GM21619 (cell line): ENCODE results near the gene ZBTB22.

Source experiments
- ATAC-seq: cut with Tn5 transposase; IDR thresholded peaks from one replicate; pipeline ENCODE4 v1.9.1; 2021; ENCODE audit not compliant: unreplicated experiment

ZBTB22 gene

GRCh38 chr6:33305052-33305451 is 12.5 kb downstream of the ZBTB22 start:
- no peak for ATAC-seq

GRCh38 chr6:33304216-33304615 is 13.3 kb downstream of the ZBTB22 start:
- no peak for ATAC-seq

GRCh38 chr6:33301877-33302276 is 15.7 kb downstream of the ZBTB22 start:
- ATAC-seq = no peak

- peak; percentile 62 for ATAC-seq
Measured at GRCh38 chr6:33299237-33299944, 18.2 kb downstream of the ZBTB22 start.

GRCh38 chr6:33298773-33299236 is 18.7 kb downstream of the ZBTB22 start, which contains the start of gene RGL2:
Gene RGL2 (minus strand): TSS chr6:33298942. CDS start chr6:33298610, 332 bp downstream.
- ATAC-seq = peak; percentile 34

GRCh38 chr6:33297956-33298772 is 19.4 kb downstream of the ZBTB22 start:
- ATAC-seq = no peak

- no peak for ATAC-seq
Measured at GRCh38 chr6:33297406-33297955, 20.1 kb downstream of the ZBTB22 start.

GRCh38 chr6:33296797-33297405 is 20.6 kb downstream of the ZBTB22 start:
- no peak for ATAC-seq

GRCh38 chr6:33295621-33296369 is 21.7 kb downstream of the ZBTB22 start:
- ATAC-seq = no peak

GRCh38 chr6:33294086-33294823 is 23.3 kb downstream of the ZBTB22 start:
- no peak for ATAC-seq

- no peak for ATAC-seq
Measured at GRCh38 chr6:33292996-33293682, 24.4 kb downstream of the ZBTB22 start.

GRCh38 chr6:33290459-33290858 is 27.1 kb downstream of the ZBTB22 start:
- no peak for ATAC-seq

GRCh38 chr6:33289784-33290315 is 27.7 kb downstream of the ZBTB22 start:
- ATAC-seq = no peak

- peak; percentile 84 for ATAC-seq
Measured at GRCh38 chr6:33288921-33289783, 28.4 kb downstream of the ZBTB22 start, which contains the start of the genes PFDN6 and WDR46. Gene PFDN6 (plus strand): TSS chr6:33289601. CDS start chr6:33289857, 256 bp downstream. Gene WDR46 (minus strand): TSS chr6:33289239. CDS start chr6:33289170, 69 bp downstream.

GRCh38 chr6:33288141-33288920 is 29.2 kb downstream of the ZBTB22 start:
- no peak for ATAC-seq

- no peak for ATAC-seq
Measured at GRCh38 chr6:33286946-33287914, 30.3 kb downstream of the ZBTB22 start.
